GM11168 (cell line): ENCODE measurements around the gene CCDC33.

Experiments
- in situ Hi-C: fragments of 300-500 bp; cut with MboI; formaldehyde crosslinking; loops from one replicate; pipeline ENCODE4 v1.12.0; 2022; ENCODE audit warnings: low sequenced_read_pairs; ENCODE audit not compliant: unreplicated experiment

The CCDC33 gene

DNA sequence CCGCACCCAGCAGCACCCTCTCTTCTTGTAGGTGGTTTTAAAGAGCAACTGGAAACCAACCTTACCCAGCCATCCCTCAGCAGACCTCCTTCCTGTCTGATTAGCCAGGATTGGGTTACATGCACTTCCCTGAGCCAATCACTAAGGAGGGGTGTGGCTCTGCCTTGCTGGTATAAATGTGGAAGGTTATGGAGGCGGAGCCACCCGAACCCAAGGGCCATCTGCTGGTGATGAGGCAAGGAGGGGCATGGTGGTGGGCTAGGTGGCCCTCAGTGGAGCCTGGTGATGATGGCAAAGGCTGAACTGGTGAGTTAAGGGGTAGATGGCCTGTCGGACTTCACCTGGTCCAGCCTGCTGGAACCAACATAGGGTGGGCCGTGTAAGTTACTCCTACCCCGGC lies 39.8 kb downstream of the CCDC33 start:
- in situ Hi-C loops, result no loop called here

DNA sequence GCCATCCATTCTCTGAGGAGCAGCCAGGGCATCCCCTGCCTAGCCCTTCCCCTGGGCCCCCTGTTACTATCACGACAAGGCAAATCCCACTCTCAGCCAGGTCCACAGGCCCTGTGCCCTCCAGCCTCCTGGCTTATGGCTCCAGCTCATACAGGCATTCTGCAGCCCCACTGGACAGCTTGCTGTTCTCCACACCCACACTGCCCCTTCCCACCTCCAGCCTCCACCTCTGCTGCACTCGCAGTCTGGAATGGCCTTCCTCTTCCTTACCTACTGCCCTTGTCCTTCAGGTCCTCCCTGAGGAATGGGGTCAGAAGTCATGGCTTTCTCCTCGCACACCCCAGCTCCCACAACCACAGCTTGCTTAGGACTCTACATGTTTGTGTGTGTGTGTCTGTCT lies 40.4 kb downstream of the CCDC33 start:
- in situ Hi-C loops, result no loop called here

DNA sequence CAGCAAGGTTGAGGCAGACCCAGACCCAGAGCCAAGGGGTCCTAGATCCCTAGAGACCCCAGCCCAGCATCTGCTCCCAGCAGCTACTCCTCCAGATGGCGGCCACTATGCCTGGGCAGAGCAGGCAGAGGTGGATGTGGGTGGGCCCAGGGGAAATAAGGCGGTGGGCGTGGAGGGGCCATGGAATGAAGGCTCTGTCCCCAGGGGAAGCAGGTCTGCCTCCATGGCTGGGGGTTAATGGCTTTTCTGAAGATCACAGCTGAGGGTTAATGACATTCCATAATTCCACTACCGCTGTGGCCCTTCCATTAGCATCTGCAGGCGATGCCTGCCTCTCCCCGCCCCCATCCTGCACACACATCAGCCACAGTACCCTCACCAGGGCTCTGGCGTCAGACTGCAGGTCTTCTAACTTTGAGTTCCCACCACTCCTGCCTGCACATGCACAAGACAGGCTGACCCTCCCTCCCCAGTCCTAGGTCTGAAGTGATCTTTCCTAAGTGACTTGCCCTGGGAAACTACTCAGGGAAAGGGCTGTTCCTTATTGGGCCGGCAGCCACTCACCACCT lies 41.2 kb downstream of the CCDC33 start:
- in situ Hi-C loops, result no loop called here

DNA sequence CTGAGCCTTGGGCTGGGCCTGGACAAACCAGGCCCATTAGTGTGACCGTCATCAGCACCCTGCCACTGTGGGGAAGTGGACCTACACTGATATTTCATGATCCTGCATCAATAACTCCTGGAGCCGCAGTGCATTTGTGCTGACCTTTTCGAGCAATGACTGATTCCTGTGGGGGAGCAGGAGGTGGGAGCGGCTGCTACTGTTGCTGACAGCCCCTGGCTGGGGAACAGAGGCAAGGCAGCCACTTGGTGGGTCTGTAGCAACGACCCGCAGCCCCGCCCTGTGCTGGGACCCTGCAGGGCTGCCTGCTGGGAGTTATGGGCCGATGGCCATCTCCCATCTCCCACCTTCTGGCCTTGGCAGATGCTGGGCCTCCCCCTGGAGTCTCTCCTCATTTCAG lies 42.1 kb downstream of the CCDC33 start:
- in situ Hi-C loops, result no loop called here

DNA sequence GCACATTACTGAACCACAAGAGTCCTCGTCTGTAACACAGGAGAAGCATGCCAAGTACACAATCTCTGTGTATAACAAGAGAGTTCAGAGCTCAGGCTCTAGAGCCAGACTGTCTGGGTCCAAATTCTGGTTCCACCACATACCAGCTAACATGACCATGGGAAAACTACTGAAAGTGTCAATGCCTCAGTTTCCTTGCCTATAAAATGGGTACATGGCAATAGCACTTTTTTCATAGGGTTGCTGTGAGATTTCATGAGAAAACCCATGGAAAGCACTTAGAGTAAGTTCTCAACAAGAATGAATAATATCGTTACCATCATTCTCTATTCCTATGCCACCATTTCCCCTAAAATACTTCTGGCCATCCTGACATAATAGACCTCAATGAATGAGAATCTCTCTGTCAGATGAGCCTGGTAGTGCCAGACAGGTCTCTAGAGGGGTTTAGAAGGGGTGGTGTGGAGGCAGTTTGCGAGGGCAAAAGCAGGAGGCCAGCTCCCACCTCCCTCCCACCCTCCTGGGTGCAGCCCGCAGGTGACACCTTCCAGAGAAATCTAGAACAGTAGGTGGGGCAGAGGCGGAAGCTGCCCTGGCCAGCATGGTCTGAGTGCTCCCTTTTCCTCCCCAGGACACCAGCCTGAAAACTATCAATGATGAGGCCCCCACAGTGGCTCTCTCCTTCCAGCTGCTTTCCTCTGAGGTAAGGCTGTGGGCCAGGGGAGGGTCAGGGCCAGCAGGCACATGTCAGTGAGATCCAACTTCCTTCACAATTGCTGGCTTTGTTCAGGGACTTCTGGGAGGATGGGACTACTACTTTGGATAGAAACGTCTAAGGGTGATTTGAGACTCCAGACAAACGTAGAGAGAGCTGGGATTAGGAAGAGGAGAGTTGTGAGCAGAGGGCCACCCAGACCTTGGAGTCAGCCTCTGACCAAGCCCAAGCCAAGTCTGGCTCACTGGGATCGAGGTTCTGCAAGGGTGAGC lies 45.3 kb downstream of the CCDC33 start:
- in situ Hi-C loops, result no loop called here

DNA sequence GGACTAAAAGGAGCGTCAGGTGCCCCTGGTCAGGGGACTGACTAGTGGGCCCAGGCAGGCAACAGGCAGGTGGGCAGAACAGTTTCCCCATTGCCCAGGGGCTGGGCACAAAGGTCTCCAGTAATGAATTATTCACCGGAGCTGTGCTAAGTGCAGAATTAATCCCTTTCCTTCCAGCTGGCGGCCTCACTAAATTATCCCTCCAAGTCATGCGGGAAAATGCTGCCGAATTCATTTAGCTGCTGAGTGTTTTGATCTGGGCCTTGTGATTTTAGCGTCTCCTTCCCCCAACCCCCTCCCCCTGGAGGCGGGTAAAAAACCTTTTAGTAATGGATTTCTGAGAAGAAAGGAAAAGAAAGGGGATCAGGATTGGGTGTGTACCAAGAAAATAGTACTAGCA lies 47.2 kb downstream of the CCDC33 start:
- in situ Hi-C loops, result no loop called here

DNA sequence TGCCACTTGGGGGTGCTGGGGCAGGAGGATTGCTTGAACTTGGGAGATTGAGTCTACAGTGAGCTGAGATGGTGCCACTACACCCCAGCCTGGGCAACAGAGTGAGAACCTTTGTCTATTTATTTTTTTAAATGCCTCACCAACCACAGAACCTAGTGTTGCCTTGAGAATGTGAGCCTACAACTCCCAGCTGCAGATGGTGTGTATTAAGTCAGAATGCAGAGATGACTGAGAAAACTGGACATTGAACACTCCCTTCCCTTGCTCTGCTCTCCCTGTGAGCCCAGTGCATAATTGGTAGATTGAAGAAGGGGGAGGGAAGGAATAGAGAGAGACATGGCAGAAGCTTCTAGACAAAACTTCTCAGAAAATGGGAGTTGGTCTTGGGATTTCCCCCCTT lies 53.5 kb downstream of the CCDC33 start:
- in situ Hi-C loops, result no loop called here

DNA sequence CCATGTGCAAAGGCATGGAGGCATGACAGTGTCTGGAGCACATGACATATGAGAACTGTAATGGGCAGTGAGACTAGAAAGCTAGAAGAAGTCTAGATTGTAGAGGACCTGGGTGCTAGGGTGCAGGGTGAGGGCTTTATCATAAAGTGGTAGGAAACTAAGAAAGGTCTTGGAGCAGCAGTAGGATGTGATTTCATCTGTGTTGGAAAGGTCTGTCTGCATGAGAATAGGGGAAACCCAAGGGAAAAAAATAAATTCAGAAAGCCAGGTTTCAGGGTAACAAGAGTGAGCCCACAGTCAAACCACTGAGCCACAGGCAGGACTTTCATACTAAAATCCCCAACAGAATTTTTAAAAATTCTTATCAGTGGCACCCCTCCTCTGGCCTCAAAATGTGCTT lies 54.5 kb downstream of the CCDC33 start:
- in situ Hi-C loops, result no loop called here

DNA sequence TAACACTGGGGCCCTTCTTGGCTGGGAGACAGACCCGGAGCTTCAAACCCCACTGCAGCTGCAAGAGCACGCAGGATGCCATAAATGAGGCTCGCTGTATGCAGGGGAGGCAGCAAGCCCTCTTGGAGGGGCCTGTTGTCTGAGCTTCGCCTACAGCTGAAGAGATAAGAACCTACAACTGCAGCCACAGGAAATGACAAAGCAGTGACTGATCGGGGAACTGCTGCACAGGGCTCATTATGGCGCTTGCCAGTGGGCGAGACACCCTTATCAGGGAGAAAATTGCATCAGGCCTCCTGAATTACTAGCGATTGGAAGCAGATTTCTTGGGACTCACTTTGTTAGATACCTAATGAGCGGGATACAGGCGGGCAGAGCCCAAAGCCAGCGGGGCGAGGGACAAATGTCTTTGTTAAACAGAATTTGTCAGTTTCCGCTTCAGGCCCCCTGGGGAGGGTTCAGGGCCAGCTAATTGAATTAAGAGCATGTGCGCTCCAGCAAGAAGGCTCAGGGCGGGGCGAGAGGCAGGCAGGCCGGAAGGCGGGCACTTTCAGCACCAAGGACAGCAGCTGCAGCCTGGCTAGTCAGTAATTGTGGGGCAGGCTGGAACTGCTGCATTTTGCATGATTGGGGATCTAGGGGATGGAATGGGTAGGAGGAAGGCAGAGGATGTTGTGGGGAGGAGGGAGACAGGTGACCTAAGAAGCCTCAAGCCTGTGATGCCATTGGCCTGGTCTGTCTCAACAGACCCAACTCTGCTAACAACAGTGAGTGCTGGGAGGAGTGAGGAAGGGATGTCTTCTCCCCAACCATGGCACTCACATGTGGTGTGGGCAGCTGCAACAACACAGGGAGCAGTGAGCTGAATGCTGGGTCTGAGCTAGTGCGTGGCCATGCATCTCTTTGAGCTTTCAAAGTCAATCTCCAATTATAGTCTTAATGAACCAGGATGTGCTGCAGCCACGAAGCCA lies 55.3 kb downstream of the CCDC33 start:
- in situ Hi-C loops, result no loop called here

DNA sequence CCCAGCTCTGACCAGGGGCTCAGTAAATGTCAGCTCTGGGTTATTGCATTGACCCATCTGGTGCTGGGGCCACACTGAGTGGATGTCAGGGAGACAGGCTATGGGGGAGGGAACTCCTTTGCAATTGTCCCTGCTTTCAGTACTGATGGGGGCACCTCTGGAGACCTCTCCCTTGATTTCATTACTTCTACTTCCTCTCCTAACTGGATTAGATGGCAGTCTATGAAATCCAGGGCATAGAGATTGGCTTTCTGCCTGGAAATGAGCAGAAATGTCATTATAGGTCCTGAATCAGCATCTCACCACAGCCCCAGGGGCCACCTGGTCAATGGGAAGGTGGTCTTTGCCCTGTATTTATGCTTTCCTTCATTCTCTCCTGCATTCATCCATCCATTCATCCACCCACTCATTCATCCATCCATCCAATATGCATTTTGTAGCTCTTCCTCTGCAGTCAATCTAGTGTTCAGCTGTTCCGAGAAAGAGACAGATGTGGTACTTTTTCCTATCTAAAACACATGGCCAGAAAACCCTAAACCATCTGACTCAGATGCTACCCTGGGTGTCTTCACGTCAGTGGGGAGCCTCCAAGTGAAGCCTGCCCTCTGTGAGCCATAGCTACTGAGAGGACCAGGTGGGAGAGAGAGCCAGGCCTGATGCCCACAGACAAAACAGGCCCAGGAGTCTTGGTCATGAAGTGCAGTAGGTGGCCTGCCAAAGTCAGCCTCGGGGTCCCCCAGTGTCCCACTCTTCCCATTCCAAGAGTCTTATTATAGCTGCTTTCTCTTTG lies 57.1 kb downstream of the CCDC33 start:
- in situ Hi-C loops, result no loop called here

DNA sequence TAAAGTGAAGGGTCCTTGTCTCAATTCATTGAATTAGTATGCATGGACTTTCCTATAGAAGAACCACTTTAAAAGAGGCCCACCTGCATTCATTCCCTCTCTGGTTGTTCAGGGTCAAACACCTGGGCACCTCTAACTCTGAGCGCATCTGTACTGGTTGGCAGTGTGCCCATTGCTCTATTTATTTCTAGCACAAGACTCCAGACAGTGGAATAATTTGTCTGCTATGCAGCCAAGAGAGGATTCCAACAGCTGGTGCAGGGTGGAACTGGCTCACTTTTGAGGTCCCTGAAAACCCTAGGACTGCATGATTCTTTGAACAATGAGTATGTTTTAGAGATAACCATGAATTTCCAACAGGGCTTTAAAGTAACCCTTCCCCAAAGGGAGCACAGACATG lies 57.9 kb downstream of the CCDC33 start:
- in situ Hi-C loops, result no loop called here

DNA sequence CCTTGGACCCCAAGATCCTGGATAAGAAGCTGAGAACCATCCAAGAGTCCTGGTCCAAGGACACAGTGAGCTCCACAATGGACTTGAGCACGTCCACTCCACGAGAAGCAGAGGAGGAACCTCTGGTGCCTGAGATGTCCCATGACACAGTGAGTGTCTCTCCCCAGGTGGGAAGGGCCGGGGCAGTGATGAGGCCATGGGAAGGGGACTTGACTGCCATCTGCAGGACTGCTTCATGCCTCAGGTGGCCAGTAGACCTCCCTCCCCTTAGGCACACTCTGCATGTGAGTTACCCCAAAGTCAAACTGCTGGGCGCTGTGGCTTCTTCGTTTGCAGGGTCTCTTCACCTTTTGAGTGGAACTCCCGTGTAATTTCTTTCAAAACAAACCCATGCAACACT lies 59.7 kb downstream of the CCDC33 start:
- in situ Hi-C loops, result no loop called here

DNA sequence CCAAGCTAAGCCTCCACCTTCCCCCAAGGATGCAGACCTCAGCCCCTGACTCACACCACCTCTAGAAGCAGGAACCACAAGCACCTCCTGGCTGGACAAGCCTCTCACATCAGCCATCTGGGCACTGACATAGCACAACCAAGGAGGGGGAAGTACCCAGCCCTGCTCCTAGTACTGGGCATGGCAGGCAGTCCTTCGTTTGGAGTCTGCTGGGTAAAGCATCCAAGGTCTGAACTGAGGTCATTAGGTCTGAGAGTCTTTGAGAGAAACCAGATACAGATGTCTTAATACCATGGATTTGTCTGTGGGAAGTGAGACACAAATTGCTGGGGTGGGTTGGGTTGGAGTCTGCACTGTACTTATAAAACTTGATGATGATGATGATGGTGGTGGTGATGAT lies 61.8 kb downstream of the CCDC33 start:
- in situ Hi-C loops, result no loop called here

DNA sequence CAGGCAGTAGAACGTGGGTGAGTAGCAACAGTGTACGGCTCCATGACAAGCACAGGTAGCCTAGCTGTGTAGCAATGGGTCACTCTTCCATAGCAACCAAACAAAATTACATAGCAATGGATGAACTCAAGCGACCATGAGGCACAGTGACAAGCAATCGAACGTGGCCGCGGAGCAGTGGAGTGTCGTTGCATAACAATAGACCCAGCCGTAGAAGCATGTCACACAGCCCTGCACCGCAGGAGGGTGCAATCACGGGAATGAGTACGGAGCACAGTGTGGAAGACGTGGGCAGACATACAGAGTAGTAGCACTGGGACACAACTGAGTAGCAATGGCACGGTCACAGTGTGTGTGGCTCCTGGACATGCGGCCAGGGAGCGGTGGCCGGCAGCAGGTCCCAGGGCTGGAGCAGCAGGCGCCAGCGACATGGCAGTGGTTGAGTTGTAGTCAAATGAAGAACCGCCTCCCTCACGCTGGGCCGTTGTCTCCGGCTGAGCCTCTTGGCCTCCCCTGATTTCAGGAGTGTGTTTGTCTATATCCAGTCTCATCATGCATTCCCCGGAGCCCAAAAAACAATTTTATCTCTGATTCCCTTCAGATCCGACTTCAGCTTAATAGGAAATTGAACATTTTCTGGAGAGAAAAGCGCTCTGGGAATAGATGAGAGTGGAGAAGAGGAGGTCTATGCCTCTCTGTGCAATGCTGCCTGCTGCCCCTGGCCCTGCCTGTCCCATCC lies 64.1 kb downstream of the CCDC33 start:
- in situ Hi-C loops, result no loop called here

DNA sequence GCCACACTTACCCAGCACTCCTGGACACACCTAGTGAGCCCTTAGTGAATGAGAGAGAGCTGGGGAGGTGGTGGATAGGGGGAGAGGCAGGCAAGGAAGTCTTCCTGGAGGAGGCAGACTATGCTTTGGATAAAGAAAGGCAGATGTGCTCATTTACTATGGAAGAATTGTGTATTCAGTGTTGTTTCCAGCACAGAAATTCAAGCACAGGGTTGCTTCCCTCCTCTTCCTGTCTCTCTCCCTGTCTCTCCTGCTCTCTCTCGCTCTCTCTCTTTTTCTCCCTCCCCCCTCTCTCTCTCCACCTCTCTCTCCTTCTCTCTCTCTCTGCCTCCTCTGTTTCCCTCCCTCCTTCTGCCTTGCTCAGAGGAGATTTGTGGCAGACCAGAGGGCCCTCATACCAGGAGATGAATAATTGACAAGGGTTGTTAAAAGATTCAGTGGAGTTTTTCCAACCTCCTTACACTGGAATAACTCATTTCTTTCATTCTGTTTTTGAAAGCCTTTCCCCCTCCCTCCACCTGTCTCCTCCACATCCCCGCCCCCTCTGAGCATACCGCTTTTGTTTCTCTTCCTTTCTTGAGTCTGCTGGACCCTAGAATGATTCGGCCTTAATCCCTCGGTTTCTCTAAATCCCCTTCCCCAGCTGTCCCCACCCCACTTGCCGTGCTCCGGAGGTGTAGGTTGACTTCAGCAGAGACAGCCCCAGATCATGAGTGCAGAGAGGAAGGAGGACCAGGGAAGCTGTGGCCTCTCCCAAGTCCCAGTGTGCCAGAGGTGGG lies 65.6 kb downstream of the CCDC33 start:
- in situ Hi-C loops, result no loop called here

DNA sequence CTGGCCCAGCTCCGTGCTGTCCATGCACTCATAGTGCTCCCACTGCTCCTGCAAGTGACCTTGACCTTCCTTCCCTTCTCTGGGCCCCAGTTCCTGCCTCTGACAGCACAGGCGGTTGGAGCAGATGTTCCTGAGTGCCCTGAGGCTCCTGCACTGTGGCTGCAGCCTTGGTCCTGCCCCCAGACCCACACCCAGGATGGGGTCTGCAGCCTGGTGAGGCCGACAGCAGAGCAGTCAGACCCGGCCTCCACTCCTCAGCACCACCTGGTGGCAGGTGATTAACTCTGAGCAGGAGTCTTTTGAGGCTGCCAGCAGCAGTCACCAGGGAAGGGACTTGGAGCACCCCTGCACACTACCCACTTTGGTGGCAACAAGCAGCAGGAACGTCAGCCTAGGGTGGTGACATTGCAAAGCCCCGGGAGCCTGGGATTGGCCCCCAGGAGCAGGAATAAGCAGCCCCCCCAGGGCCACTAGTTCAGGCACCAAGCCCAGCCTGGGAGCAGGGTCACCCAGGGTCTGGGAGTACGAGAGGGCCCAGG lies 66.8 kb downstream of the CCDC33 start:
- in situ Hi-C loops, result no loop called here

DNA sequence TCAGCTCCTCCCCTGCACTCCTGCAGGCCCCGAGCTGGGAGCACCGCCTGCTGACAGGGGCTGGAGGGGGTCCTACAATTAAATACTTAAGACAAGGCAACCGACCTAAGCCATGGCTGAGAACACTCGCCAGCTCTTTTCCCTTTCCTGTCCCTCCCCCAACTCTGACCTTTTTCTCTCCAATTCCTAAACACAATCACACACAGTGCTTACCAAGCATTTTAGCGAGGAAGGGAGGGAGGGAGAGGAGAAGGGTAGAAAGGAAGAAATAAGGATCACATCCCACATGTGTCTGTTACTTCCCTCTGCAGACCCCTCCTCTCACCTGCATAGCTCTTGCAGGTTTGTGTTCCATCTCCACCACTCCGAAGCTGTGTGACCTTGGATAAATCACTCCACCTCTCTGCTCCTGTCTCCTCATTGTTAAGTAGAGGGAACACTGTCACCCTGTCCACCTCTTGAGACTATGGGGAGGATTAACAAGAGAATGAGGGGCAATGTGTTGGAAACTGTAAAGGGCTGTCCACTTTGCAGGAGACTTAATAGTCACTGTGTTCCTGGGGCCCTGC lies 67.7 kb downstream of the CCDC33 start:
- in situ Hi-C loops, result no loop called here

DNA sequence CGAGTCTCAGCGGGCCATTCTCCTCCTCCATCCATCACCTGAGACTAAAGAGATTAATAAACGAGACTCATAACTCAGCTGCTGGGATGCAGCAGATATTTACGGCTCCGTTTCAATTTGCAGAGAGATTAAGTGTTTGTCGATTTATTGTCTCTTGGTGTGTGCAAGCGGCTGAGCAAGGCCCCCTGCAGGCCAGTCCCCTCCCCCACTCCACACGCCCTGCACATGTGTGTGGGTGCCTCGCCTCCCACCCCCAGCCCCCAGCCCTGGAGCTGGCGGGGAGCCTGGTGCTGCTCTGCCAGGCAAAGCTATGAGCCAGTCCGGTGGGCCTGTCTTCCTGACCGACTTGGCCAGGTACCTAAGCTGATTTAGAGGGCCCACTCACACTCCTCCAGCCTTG lies 68.3 kb downstream of the CCDC33 start:
- in situ Hi-C loops, result no loop called here
